Endothelial cell (in vitro differentiated cells): ENCODE measurements around the gene MAPKAPK2. TPM values are rescaled to one million over a fixed set of nuclear protein-coding genes. Genes with fewer than 3 reads are reported as not detected.

Experiments
- DNase-seq: peaks from one replicate; pipeline ENCODE4 v3.0.0; 2021; ENCODE audit warnings: low spot score
- H3K27ac Mint-ChIP-seq: one replicate; pipeline ENCODE4 v1.8.0; 2021; ENCODE audit warnings: mixed read lengths, inconsistent platforms; ENCODE audit not compliant: unreplicated experiment
- H3K27me3 Mint-ChIP-seq: one replicate; pipeline ENCODE4 v1.8.0; 2021; ENCODE audit warnings: mild to moderate bottlenecking, moderate library complexity, mixed read lengths, inconsistent platforms; ENCODE audit not compliant: unreplicated experiment
- H3K36me3 Mint-ChIP-seq: one replicate; pipeline ENCODE4 v1.8.0; 2021; ENCODE audit warnings: mild to moderate bottlenecking, low read depth, mixed read lengths, inconsistent platforms; ENCODE audit not compliant: unreplicated experiment
- H3K4me1 Mint-ChIP-seq: one replicate; pipeline ENCODE4 v1.8.0; 2021; ENCODE audit warnings: mild to moderate bottlenecking, mixed read lengths, inconsistent platforms; ENCODE audit not compliant: unreplicated experiment
- H3K4me3 Mint-ChIP-seq: one replicate; pipeline ENCODE4 v1.8.0; 2021; ENCODE audit warnings: mild to moderate bottlenecking, mixed read lengths, inconsistent platforms; ENCODE audit not compliant: unreplicated experiment
- H3K9me3 Mint-ChIP-seq: one replicate; pipeline ENCODE4 v1.8.0; 2021; ENCODE audit warnings: mixed read lengths, inconsistent platforms; ENCODE audit not compliant: unreplicated experiment
- CTCF ChIP-seq: fragments of 200-600 bp; sonication (generic); IDR thresholded peaks from one replicate; pipeline ENCODE4 v1.5.0; 2021; ENCODE audit warnings: antibody characterized with exemption; ENCODE audit not compliant: unreplicated experiment
- total RNA-seq: library from RNA; stranded (reverse); fragmentation: NEBNext Ultra II Directional; extraction: Animal tissue kit (Norgen Biotek cat#: 25700); gene quantifications from one replicate; pipeline ENCODE4 v1.2.1, GENCODE V29; 2021; ENCODE audit not compliant: unreplicated experiment

The MAPKAPK2 gene
- total RNA-seq, 1 donor from 2014 or later, result 109 TPM

GRCh38 chr1:206722751-206723461 is 38.2 kb downstream of the MAPKAPK2 start:
- no peak for TF ChIP-seq CTCF
- Mint-ChIP-seq H3K27me3 (peaks cover 6% of the 10 kb centered on the region), H3K27ac (no peak overlapping the region), H3K4me3 (no peak overlapping the region), H3K4me1 (peaks cover 9% of the 10 kb centered on the region), H3K36me3 (peaks cover under 1% of the 10 kb centered on the region), H3K9me3 (no peaks in the 10 kb centered on the region)
- DNase-seq, result no peak

- no peak for DNase-seq
- Mint-ChIP-seq H3K27me3 (peaks cover 6% of the 10 kb centered on the region), H3K4me1 (peaks cover 9% of the 10 kb centered on the region), H3K9me3 (no peaks in the 10 kb centered on the region), H3K36me3 (peaks cover 4% of the 10 kb centered on the region), H3K27ac (no peak overlapping the region), H3K4me3 (no peak overlapping the region)
- no peak for TF ChIP-seq CTCF
These were observed 38.7 kb downstream of the MAPKAPK2 start for GRCh38 chr1:206723462-206723804.

- H3K27me3 Mint-ChIP-seq, result peaks cover 6% of the 10 kb centered on the region
- peaks cover 9% of the 10 kb centered on the region for H3K4me1 Mint-ChIP-seq
- H3K36me3 Mint-ChIP-seq, result peaks cover 4% of the 10 kb centered on the region
- no peak overlapping the region for H3K27ac Mint-ChIP-seq
- no peak for DNase-seq
- no peak overlapping the region for H3K4me3 Mint-ChIP-seq
- no peaks in the 10 kb centered on the region for H3K9me3 Mint-ChIP-seq
- TF ChIP-seq CTCF, result no peak
These were observed 39.2 kb downstream of the MAPKAPK2 start for GRCh38 chr1:206723805-206724472.

DNA sequence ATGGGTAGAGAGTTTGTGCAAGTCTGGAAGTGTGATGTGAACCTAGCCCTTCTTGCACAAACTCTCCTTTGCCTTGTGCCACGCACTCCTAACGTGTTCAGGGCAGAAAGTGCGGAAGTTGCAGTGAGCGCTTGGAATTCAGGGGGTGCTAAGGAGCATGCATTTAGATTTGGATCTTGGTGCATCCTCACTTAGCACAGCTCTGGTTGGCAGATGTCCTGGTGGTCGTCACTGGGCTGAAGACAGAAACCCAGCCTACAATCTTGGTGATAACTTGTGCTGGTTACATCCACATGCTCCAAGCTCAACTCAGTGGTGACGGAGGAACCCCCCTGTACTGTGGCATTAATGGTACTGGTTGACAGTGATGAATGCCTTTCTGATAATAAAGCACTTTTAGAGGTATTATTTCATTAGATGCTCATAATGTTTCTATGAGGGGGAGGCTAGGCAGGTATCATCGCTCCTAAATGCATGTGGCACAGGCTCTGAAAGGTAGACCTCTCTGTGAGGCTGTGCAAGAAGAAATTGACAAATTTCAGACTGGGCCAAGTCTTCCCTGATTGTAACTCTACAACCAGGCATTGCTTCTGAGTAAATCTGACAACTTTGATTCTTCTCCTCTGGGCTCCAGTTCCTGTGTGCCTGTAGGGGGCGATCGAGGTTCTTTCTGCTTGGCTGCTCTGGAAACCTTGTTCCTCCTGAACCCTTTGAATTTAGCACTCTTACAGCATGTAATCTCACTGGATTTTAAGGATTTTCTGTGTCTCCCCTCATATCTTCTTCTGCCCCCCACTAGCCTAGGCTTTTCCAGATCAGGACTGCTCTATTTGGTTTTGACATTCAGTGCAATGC is 40.6 kb downstream of the MAPKAPK2 start:
- H3K4me3 Mint-ChIP-seq, result no peak overlapping the region
- H3K27me3 Mint-ChIP-seq, result peaks cover 6% of the 10 kb centered on the region
- peaks cover 9% of the 10 kb centered on the region for H3K36me3 Mint-ChIP-seq
- H3K4me1 Mint-ChIP-seq, result peaks cover 9% of the 10 kb centered on the region
- no peak for TF ChIP-seq CTCF
- peak; percentile 67 for DNase-seq
- no peaks in the 10 kb centered on the region for H3K9me3 Mint-ChIP-seq
- peak overlapping the region; percentile 42 for H3K27ac Mint-ChIP-seq
